Osteocyte (in vitro differentiated cells): ENCODE measurements around the gene PLEKHA6. TPM values are rescaled to one million over a fixed set of nuclear protein-coding genes. Genes with fewer than 3 reads are reported as not detected.

ENCODE experiments used
- DNase-seq: peaks from one replicate; pipeline ENCODE4 v3.0.0; 2021; ENCODE audit warnings: mixed read lengths; ENCODE audit not compliant: unreplicated experiment; ENCODE audit errors: extremely low spot score
- H3K27ac Mint-ChIP-seq: one replicate; pipeline ENCODE4 v1.8.0; 2021; ENCODE audit warnings: mild to moderate bottlenecking, mixed read lengths; ENCODE audit not compliant: unreplicated experiment
- H3K27me3 Mint-ChIP-seq: one replicate; pipeline ENCODE4 v1.8.0; 2021; ENCODE audit warnings: mixed read lengths; ENCODE audit not compliant: unreplicated experiment
- H3K36me3 Mint-ChIP-seq: one replicate; pipeline ENCODE4 v1.8.0; 2021; ENCODE audit warnings: mixed read lengths; ENCODE audit not compliant: unreplicated experiment
- H3K4me1 Mint-ChIP-seq: one replicate; pipeline ENCODE4 v1.8.0; 2021; ENCODE audit warnings: mixed read lengths; ENCODE audit not compliant: unreplicated experiment
- H3K4me3 Mint-ChIP-seq: one replicate; pipeline ENCODE4 v1.8.0; 2021; ENCODE audit warnings: mild to moderate bottlenecking, moderate library complexity, mixed read lengths; ENCODE audit not compliant: unreplicated experiment
- H3K9me3 Mint-ChIP-seq: one replicate; pipeline ENCODE4 v1.8.0; 2021; ENCODE audit warnings: mixed read lengths; ENCODE audit not compliant: unreplicated experiment
- total RNA-seq: library from RNA; stranded (reverse); gene quantifications from 2 replicates; pipeline ENCODE4 v1.2.1, GENCODE V29; 2021
- TF ChIP-seq, protein P1 (sequence below): fragments of 200-600 bp; sonication (generic); IDR thresholded peaks from 2 replicates; pipeline ENCODE4 v1.5.0; 2021; ENCODE audit warnings: antibody characterized with exemption, mild to moderate bottlenecking, moderate library complexity

PLEKHA6 gene
- total RNA-seq, 1 donor from 2014 or later, result 0.24 TPM

GRCh38 chr1:204286831-204287421, 72.8 kb downstream of the PLEKHA6 start:
- Mint-ChIP-seq H3K4me3 (no peak overlapping the region), H3K36me3 (no peaks in the 10 kb centered on the region), H3K27me3 (peaks cover 64% of the 10 kb centered on the region), H3K27ac (no peak overlapping the region), H3K4me1 (peaks cover 27% of the 10 kb centered on the region), H3K9me3 (peaks cover 5% of the 10 kb centered on the region)
- DNase-seq, result no peak
- TF ChIP-seq, protein P1, sequence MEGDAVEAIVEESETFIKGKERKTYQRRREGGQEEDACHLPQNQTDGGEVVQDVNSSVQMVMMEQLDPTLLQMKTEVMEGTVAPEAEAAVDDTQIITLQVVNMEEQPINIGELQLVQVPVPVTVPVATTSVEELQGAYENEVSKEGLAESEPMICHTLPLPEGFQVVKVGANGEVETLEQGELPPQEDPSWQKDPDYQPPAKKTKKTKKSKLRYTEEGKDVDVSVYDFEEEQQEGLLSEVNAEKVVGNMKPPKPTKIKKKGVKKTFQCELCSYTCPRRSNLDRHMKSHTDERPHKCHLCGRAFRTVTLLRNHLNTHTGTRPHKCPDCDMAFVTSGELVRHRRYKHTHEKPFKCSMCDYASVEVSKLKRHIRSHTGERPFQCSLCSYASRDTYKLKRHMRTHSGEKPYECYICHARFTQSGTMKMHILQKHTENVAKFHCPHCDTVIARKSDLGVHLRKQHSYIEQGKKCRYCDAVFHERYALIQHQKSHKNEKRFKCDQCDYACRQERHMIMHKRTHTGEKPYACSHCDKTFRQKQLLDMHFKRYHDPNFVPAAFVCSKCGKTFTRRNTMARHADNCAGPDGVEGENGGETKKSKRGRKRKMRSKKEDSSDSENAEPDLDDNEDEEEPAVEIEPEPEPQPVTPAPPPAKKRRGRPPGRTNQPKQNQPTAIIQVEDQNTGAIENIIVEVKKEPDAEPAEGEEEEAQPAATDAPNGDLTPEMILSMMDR, result no peak

DNA sequence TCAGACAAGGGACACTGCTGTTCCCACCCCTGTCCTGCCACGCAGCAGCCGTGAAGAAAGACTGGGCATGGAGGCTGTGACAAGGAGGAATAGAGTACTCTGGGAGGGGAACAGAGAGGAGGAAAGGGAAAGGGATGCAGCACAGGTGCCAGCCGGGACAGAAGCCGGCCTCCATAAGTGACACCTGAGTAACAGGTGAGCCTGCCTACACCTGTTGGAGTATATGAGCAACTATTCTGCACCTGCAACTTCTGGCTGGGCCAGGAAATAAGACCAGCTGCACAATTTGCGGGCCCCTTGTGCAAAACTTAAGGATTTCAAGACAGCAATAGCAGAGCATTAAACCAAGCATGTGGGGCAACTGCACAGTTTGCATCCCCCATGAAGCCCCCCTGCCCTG, 73.4 kb downstream of the PLEKHA6 start:
- H3K4me1 Mint-ChIP-seq, result peaks cover 24% of the 10 kb centered on the region
- H3K9me3 Mint-ChIP-seq, result peaks cover 3% of the 10 kb centered on the region
- no peaks in the 10 kb centered on the region for H3K36me3 Mint-ChIP-seq
- H3K27me3 Mint-ChIP-seq, result peaks cover 69% of the 10 kb centered on the region
- TF ChIP-seq, protein P1, result no peak
- no peak overlapping the region for H3K27ac Mint-ChIP-seq
- no peak overlapping the region for H3K4me3 Mint-ChIP-seq
- DNase-seq, result no peak

DNA sequence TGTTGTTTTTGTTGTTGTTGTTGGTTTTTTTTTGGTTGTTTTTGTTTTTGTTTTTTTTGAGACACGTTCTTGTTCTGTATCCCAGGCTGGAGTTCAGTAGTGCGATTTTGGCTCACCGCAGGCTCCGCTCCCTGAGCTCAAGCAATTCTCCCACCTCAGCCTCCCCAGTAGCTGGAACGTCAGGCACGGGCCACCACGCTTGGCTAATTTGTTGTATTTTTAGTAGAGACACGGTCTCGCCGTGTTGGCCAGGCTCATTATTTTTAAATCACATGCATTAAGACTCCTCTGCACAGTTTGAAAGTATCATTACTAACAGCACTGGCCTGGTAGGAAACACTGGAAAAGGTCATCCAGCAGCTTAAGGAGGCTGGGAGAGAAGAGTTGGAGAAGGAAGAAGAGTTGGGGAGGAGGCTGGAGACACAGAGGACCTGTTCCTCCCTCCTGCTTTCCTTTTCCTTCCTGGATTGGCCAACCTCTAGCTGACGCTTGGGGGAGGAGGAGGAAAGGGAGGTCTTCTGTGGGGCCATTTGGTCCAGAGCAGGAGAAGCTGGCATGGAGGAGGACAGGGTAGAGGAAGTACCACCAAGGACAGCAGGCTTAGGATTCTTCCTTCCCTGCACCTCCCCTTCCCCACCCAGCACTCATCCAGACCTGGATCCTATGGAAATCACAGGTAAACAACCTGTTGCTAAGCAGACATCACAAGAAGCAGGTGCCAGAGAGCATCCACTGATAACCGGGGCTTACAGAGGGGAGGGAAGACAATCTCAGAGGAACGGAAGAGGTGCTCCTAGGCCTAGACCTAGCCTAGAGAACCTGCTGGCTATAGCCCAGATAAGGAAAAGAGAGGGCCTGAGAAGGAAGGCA, 74.1 kb downstream of the PLEKHA6 start:
- no peak overlapping the region for H3K4me3 Mint-ChIP-seq
- H3K9me3 Mint-ChIP-seq, result no peaks in the 10 kb centered on the region
- no peak overlapping the region for H3K27ac Mint-ChIP-seq
- DNase-seq, result no peak
- H3K27me3 Mint-ChIP-seq, result peaks cover 71% of the 10 kb centered on the region
- no peaks in the 10 kb centered on the region for H3K36me3 Mint-ChIP-seq
- H3K4me1 Mint-ChIP-seq, result peaks cover 23% of the 10 kb centered on the region
- TF ChIP-seq, protein P1, result no peak

- H3K9me3 Mint-ChIP-seq, result no peaks in the 10 kb centered on the region
- no peak for DNase-seq
- peaks cover 23% of the 10 kb centered on the region for H3K4me1 Mint-ChIP-seq
- no peak overlapping the region for H3K27ac Mint-ChIP-seq
- TF ChIP-seq, protein P1, result no peak
- H3K4me3 Mint-ChIP-seq, result no peak overlapping the region
- H3K36me3 Mint-ChIP-seq, result no peaks in the 10 kb centered on the region
- H3K27me3 Mint-ChIP-seq, result peaks cover 72% of the 10 kb centered on the region
Observed at GRCh38 chr1:204284929-204285328, 74.8 kb downstream of the PLEKHA6 start.
